Measurements from ENCODE around the gene DIAPH2. TPM values are rescaled to one million over a fixed set of nuclear protein-coding genes. Genes with fewer than 3 reads are reported as not detected.

DIAPH2 gene
- total and polyA plus RNA-seq, 8 donors, result 1.9 to 10.0 (median 5.9) TPM

DNA sequence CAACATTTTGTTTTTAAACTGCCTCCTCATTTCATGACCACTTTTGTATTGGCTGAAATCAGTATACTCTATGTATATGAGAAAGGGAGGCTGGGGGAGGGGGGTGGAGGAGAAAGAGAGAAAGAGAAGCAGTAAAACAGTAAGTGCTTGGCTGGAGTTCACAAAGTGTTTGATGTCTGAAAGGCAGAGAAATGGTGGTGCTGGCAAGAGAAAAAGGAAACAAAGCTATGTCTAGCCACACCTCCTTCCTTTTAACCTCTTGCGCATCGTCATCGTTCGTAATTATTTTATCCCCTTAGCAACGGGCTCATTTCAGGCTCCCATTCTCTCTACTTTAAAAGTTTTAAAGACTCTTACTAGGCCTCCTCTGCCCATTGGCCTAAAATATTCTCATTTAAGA lies 224.6 kb downstream of the DIAPH2 start:
- no peak overlapping the region for H3K27ac ChIP-seq
- no peaks in the 10 kb centered on the region for H3K36me3 ChIP-seq
- H3K27me3 ChIP-seq, result no peaks in the 10 kb centered on the region
- WGBS, 2 donors, result 83 to 92% methylated on average over 5 of the region's 5 CpGs
- H3K4me3 ChIP-seq, result no peak overlapping the region
- TF ChIP-seq, protein P1, sequence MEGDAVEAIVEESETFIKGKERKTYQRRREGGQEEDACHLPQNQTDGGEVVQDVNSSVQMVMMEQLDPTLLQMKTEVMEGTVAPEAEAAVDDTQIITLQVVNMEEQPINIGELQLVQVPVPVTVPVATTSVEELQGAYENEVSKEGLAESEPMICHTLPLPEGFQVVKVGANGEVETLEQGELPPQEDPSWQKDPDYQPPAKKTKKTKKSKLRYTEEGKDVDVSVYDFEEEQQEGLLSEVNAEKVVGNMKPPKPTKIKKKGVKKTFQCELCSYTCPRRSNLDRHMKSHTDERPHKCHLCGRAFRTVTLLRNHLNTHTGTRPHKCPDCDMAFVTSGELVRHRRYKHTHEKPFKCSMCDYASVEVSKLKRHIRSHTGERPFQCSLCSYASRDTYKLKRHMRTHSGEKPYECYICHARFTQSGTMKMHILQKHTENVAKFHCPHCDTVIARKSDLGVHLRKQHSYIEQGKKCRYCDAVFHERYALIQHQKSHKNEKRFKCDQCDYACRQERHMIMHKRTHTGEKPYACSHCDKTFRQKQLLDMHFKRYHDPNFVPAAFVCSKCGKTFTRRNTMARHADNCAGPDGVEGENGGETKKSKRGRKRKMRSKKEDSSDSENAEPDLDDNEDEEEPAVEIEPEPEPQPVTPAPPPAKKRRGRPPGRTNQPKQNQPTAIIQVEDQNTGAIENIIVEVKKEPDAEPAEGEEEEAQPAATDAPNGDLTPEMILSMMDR (IDR thresholded peaks at IDR 0.05), result no peak
- no peaks in the 10 kb centered on the region for H3K4me1 ChIP-seq
- DNase-seq, result no peak
- no peak for FAIRE-seq
- no peaks in the 10 kb centered on the region for H3K9me3 ChIP-seq
- intact Hi-C loops (cut with DNase I), result no loop called here
- ATAC-seq, result no peak

DNA sequence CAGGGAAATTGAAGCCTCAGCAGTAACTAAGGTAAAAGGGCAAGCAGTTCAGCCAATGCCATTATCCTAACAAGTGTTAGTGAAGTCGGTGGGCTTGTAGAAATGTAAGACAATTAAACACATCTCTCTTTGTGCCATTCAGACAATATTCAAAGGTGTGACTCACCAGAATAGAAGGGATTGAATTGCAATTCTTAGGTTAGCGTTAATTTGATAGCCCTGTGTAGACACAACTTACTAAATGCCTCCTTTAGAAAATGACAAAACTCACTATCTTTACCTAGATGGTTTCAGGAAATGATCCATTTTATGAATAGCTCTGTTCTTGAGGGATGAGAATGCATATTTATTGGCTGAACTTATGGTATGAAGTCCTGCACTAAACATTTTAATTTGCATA lies 234.2 kb downstream of the DIAPH2 start:
- FAIRE-seq (no peak), DNase-seq (no peak), ATAC-seq (no peak)
- intact Hi-C loops (cut with DNase I), result no loop called here
- TF ChIP-seq, protein P1 (IDR thresholded peaks at IDR 0.05), result no peak
- Histone ChIP-seq H3K27ac (no peak overlapping the region), H3K27me3 (no peaks in the 10 kb centered on the region), H3K9me3 (no peaks in the 10 kb centered on the region), H3K36me3 (no peaks in the 10 kb centered on the region), H3K4me3 (no peak overlapping the region), H3K4me1 (no peaks in the 10 kb centered on the region)
- 66 to 99% methylated on average over 2 of the region's 2 CpGs for WGBS, 2 donors

DNA sequence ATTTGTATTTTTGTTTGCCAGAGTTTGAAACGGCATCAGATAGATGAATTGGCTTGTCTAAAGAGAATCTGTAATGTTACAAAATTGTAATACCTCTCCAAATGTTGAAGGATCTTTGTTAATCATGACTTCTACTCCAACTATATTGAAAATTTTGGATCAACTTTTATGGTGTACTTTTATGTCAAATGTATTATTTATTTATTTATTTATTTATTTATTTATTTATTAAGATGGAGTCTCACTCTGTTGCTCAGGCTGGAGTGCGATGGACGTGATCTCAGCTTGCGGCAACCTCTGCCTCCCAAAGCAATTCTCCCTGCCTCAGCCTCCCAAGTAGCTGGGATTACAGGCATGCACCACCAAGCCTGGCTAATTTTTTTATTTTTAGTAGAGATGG lies 235.0 kb downstream of the DIAPH2 start:
- Histone ChIP-seq H3K4me3 (no peak overlapping the region), H3K36me3 (no peaks in the 10 kb centered on the region), H3K27me3 (no peaks in the 10 kb centered on the region), H3K27ac (no peak overlapping the region), H3K9me3 (no peaks in the 10 kb centered on the region), H3K4me1 (no peaks in the 10 kb centered on the region)
- TF ChIP-seq, protein P1 (IDR thresholded peaks at IDR 0.05), result no peak
- 75 to 96% methylated on average over 4 of the region's 4 CpGs for WGBS, 2 donors
- no peak for ATAC-seq
- FAIRE-seq, result no peak
- no peak for DNase-seq
- intact Hi-C loops (cut with DNase I), result no loop called here

DNA sequence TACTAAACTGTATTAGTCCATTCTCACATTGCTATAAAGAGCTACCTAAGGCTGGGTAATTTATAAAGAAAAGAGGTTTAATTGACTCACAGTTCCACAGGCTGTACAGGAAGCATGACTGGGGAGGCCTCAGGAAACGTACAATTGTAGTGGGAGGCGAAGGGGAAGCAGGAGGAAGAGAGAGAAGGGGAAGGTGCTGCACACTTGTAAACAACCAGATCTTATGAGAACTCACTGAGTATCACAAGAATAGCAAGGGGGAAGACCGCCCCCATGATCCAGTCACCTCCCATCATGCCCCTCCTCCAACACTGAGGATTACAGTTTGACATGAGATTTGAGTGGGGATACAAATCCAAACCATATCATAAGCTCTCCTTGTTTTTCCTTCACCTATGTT lies 239.9 kb downstream of the DIAPH2 start:
- intact Hi-C loops (cut with DNase I), result no loop called here
- no peak for FAIRE-seq
- Histone ChIP-seq H3K4me1 (no peaks in the 10 kb centered on the region), H3K36me3 (no peaks in the 10 kb centered on the region), H3K27me3 (no peaks in the 10 kb centered on the region), H3K4me3 (no peak overlapping the region), H3K27ac (no peak overlapping the region), H3K9me3 (no peaks in the 10 kb centered on the region)
- TF ChIP-seq, protein P1 (IDR thresholded peaks at IDR 0.05), result no peak
- no peak for DNase-seq
- ATAC-seq, result no peak
- WGBS, 2 donors, result 79 to 92% methylated on average over 3 of the region's 3 CpGs

DNA sequence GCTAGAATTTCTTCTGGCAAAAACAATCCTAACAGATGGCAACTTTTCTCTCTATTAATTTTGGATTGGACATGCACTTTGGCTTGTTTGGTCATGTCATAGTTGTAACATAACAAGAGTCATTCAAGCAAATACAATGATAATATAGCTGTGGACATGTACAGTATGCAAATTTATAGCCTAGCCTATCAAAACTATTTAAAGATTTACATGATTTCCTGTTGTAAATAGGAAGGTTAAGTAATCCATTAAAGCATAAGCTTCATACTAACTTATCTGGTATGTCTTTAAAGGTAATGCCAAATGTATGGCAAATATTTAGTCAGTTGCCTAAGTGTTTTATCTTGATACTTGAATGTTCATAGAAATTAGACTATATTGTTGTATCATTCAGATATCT lies 244.4 kb downstream of the DIAPH2 start:
- no peak overlapping the region for H3K27ac ChIP-seq
- no peaks in the 10 kb centered on the region for H3K4me1 ChIP-seq
- H3K36me3 ChIP-seq, result peaks cover 0 to 6% (median 0%) of the 10 kb centered on the region in 3 donors
- H3K27me3 ChIP-seq, result no peaks in the 10 kb centered on the region
- FAIRE-seq (no peak), DNase-seq (no peak), ATAC-seq (no peak)
- no peaks in the 10 kb centered on the region for H3K9me3 ChIP-seq
- intact Hi-C loops (cut with DNase I), result no loop called here
- H3K4me3 ChIP-seq, result no peak overlapping the region
- TF ChIP-seq, protein P1 (IDR thresholded peaks at IDR 0.05), result no peak

All from pancreas (tissue), 10 donors.